Uterus (tissue), 2 donors: Measurements from ENCODE around the gene MAMLD1.

Source experiments
- CTCF ChIP-seq, 4 experiments: fragments of 200-600 bp in 2 of 4; fragments of 450-650 bp in 2 of 4; sonication (generic) in 2 of 4; IDR thresholded peaks; one replicate each; pipeline ENCODE4 v1.5.1; 2016 to 2019; ENCODE audit warnings: antibody characterized with exemption in 4 of 4, mild to moderate bottlenecking in 2 of 4, moderate library complexity in 1 of 4
- POLR2A ChIP-seq, 2 donors: fragments of 450-650 bp; IDR thresholded peaks; one replicate each; pipeline ENCODE4 v1.6.1; 2016; ENCODE audit warnings: antibody characterized with exemption in 2 of 2, mild to moderate bottlenecking in 1 of 2, moderate library complexity in 1 of 2

GRCh38 chrX:150464001-150464400 is 100.9 kb downstream of the MAMLD1 start:
- no peak for TF ChIP-seq POLR2A (IDR thresholded peaks at IDR 0.05)
- no peak for TF ChIP-seq CTCF (IDR thresholded peaks at IDR 0.05)
